HL-60 (cell line): Measurements from ENCODE around the gene GABBR2.

Source experiments
- DNase-seq, 2 experiments: peaks; one replicate each; pipeline ENCODE4 v3.0.0-alpha.2; 2010 to 2020; ENCODE audit warnings: low read depth in 1 of 2, low spot score in 1 of 2
- H3K27ac ChIP-seq: fragments of 250-450 bp; sonication (Bioruptor Pico); replicated peaks from 2 replicates; pipeline ENCODE4 v1.5.1; 2020; ENCODE audit warnings: mild to moderate bottlenecking, moderate library complexity
- H3K27me3 ChIP-seq: fragments of 250-450 bp; sonication (Bioruptor Pico); 2 replicates; pipeline ENCODE4 v1.5.1; 2021; ENCODE audit warnings: mild to moderate bottlenecking, moderate library complexity; ENCODE audit not compliant: insufficient read depth, poor library complexity, severe bottlenecking
- H3K4me3 ChIP-seq: replicated peaks from 2 replicates; pipeline ENCODE4 v1.5.1; 2011; ENCODE audit warnings: mild to moderate bottlenecking, control low read depth, low read length; ENCODE audit not compliant: insufficient read depth
- GABPA ChIP-seq: IDR thresholded peaks from 2 replicates; pipeline ENCODE4 v1.6.1; 2012; ENCODE audit warnings: low read depth
- POLR2AphosphoS5 ChIP-seq: IDR thresholded peaks from 2 replicates; pipeline ENCODE4 v1.6.1; 2012; ENCODE audit warnings: low read depth
- SPI1 ChIP-seq: IDR thresholded peaks from 2 replicates; pipeline ENCODE4 v1.6.1; 2012; ENCODE audit warnings: low read depth, mild to moderate bottlenecking, borderline replicate concordance
- TF ChIP-seq, protein P1 (sequence below): IDR thresholded peaks from one replicate; pipeline ENCODE4 v1.5.1; 2011; ENCODE audit warnings: low read length, control low read depth, inconsistent platforms; ENCODE audit not compliant: insufficient read depth
- TF ChIP-seq, protein P2 (sequence below): IDR thresholded peaks from 2 replicates; pipeline ENCODE4 v1.6.1; 2012; ENCODE audit warnings: low read depth; ENCODE audit not compliant: insufficient replicate concordance

Gene GABBR2

DNA sequence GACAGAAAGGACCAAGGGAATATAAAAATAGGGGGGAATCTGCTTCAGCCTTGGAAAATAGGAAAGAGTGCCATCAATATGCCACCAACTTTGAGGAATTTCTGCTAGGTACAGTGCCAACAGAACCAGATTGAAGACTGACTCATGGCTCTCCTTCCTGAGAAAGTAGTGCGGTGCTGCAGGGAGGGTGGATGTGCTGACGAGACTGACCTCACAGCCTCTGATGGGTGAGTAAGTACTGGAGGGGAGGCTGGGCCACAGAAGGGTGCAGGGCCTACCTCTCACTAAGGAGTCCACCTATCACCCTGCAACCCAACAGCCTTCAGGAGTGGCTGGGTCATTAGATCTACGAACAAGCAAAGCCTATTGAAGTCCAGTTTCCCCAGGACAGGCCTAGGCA lies 187.6 kb downstream of the GABBR2 start:
- Histone ChIP-seq H3K4me3 (no peak overlapping the region), H3K27me3 (peaks cover 5% of the 10 kb centered on the region), H3K27ac (no peak overlapping the region)
- no peak for DNase-seq
- TF ChIP-seq SPI1 (no peak), POLR2AphosphoS5 (no peak), GABPA (no peak)
- TF ChIP-seq, protein P1, sequence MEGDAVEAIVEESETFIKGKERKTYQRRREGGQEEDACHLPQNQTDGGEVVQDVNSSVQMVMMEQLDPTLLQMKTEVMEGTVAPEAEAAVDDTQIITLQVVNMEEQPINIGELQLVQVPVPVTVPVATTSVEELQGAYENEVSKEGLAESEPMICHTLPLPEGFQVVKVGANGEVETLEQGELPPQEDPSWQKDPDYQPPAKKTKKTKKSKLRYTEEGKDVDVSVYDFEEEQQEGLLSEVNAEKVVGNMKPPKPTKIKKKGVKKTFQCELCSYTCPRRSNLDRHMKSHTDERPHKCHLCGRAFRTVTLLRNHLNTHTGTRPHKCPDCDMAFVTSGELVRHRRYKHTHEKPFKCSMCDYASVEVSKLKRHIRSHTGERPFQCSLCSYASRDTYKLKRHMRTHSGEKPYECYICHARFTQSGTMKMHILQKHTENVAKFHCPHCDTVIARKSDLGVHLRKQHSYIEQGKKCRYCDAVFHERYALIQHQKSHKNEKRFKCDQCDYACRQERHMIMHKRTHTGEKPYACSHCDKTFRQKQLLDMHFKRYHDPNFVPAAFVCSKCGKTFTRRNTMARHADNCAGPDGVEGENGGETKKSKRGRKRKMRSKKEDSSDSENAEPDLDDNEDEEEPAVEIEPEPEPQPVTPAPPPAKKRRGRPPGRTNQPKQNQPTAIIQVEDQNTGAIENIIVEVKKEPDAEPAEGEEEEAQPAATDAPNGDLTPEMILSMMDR = no peak
- TF ChIP-seq, protein P2, sequence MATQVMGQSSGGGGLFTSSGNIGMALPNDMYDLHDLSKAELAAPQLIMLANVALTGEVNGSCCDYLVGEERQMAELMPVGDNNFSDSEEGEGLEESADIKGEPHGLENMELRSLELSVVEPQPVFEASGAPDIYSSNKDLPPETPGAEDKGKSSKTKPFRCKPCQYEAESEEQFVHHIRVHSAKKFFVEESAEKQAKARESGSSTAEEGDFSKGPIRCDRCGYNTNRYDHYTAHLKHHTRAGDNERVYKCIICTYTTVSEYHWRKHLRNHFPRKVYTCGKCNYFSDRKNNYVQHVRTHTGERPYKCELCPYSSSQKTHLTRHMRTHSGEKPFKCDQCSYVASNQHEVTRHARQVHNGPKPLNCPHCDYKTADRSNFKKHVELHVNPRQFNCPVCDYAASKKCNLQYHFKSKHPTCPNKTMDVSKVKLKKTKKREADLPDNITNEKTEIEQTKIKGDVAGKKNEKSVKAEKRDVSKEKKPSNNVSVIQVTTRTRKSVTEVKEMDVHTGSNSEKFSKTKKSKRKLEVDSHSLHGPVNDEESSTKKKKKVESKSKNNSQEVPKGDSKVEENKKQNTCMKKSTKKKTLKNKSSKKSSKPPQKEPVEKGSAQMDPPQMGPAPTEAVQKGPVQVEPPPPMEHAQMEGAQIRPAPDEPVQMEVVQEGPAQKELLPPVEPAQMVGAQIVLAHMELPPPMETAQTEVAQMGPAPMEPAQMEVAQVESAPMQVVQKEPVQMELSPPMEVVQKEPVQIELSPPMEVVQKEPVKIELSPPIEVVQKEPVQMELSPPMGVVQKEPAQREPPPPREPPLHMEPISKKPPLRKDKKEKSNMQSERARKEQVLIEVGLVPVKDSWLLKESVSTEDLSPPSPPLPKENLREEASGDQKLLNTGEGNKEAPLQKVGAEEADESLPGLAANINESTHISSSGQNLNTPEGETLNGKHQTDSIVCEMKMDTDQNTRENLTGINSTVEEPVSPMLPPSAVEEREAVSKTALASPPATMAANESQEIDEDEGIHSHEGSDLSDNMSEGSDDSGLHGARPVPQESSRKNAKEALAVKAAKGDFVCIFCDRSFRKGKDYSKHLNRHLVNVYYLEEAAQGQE = no peak

- no peak for DNase-seq
- Histone ChIP-seq H3K27me3 (peaks cover 5% of the 10 kb centered on the region), H3K4me3 (no peak overlapping the region), H3K27ac (no peak overlapping the region)
- TF ChIP-seq, protein P2 = no peak
- TF ChIP-seq GABPA (no peak), POLR2AphosphoS5 (no peak), SPI1 (no peak)
- TF ChIP-seq, protein P1 = no peak
These were observed 188.3 kb downstream of the GABBR2 start for GRCh38 chr9:98520221-98520960.

- DNase-seq = no peak
- Histone ChIP-seq H3K4me3 (no peak overlapping the region), H3K27ac (no peak overlapping the region), H3K27me3 (peaks cover 5% of the 10 kb centered on the region)
- TF ChIP-seq, protein P1 = no peak
- TF ChIP-seq SPI1 (no peak), POLR2AphosphoS5 (no peak)
These were observed 189.1 kb downstream of the GABBR2 start for GRCh38 chr9:98519641-98520040.

- Histone ChIP-seq H3K4me3 (no peak overlapping the region), H3K27me3 (no peaks in the 10 kb centered on the region), H3K27ac (no peak overlapping the region)
- no peak for TF ChIP-seq SPI1
- TF ChIP-seq, protein P2 = peak; percentile 48
- DNase-seq = no peak
These were observed 190.2 kb downstream of the GABBR2 start for GRCh38 chr9:98518556-98518955.
